SK-N-SH treated with all-trans-retinoic acid at 6 μM for 48 hours (cell line): ENCODE data around the gene DPP10.

Experiments used
- ATAC-seq: fragments of 200-7000 bp; cut with Tn5 transposase; 3 replicates; pipeline ENCODE4 v1.9.1; 2020; ENCODE audit warnings: mild to moderate bottlenecking, moderate library complexity
- ARNTL ChIP-seq: fragments of 450-650 bp; formaldehyde crosslinking; IDR thresholded peaks from 2 replicates; pipeline ENCODE4 v1.5.0; 2020; ENCODE audit warnings: low read depth, mild to moderate bottlenecking, moderate library complexity, borderline replicate concordance
- BACH2 ChIP-seq: fragments of 250-450 bp; sonication (Bioruptor Pico); IDR thresholded peaks from 2 replicates; pipeline ENCODE4 v1.9.0; 2021; ENCODE audit warnings: mild to moderate bottlenecking, borderline replicate concordance
- CSDC2 ChIP-seq: fragments of 250-450 bp; sonication (Bioruptor Pico); IDR thresholded peaks from 2 replicates; pipeline ENCODE4 v1.5.0; 2020; ENCODE audit warnings: mild to moderate bottlenecking, moderate library complexity
- ESRRG ChIP-seq: fragments of 250-450 bp; sonication (Bioruptor Pico); IDR thresholded peaks from 2 replicates; pipeline ENCODE4 v1.6.1; 2021; ENCODE audit warnings: mild to moderate bottlenecking
- GLIS3 ChIP-seq: fragments of 250-450 bp; sonication (Bioruptor Pico); IDR thresholded peaks from 2 replicates; pipeline ENCODE4 v1.5.0; 2020; ENCODE audit warnings: mild to moderate bottlenecking, moderate library complexity
- ISL1 ChIP-seq: fragments of 250-450 bp; sonication (Bioruptor Pico); IDR thresholded peaks from 2 replicates; pipeline ENCODE4 v2.1.2; 2022; ENCODE audit warnings: mild to moderate bottlenecking, moderate library complexity
- OSR1 ChIP-seq: fragments of 250-450 bp; sonication (Bioruptor Pico); IDR thresholded peaks from 2 replicates; pipeline ENCODE4 v1.8.0; 2022; ENCODE audit warnings: moderate library complexity, mild to moderate bottlenecking, inconsistent platforms
- PPARA ChIP-seq: fragments of 250-450 bp; sonication (Bioruptor Pico); IDR thresholded peaks from 2 replicates; pipeline ENCODE4 v1.5.0; 2020; ENCODE audit warnings: mild to moderate bottlenecking, borderline replicate concordance
- RARB ChIP-seq: fragments of 250-450 bp; sonication (Bioruptor Pico); IDR thresholded peaks from 2 replicates; pipeline ENCODE4 v1.8.0; 2021; ENCODE audit warnings: mild to moderate bottlenecking, moderate library complexity
- SNAI2 ChIP-seq: fragments of 250-450 bp; sonication (Bioruptor Pico); IDR thresholded peaks from 2 replicates; pipeline ENCODE4 v1.5.0; 2020; ENCODE audit warnings: mild to moderate bottlenecking, moderate library complexity
- TCF4 ChIP-seq: fragments of 250-450 bp; sonication (Bioruptor Pico); IDR thresholded peaks from 2 replicates; pipeline ENCODE4 v1.8.0; 2021; ENCODE audit warnings: mild to moderate bottlenecking, moderate library complexity, borderline replicate concordance
- TOX ChIP-seq: fragments of 250-450 bp; sonication (Bioruptor Pico); IDR thresholded peaks from 2 replicates; pipeline ENCODE4 v1.8.0; 2021; ENCODE audit warnings: mild to moderate bottlenecking, moderate library complexity, borderline replicate concordance
- ZC3H10 ChIP-seq: fragments of 250-450 bp; sonication (Bioruptor Pico); IDR thresholded peaks from 2 replicates; pipeline ENCODE4 v1.5.1; 2021; ENCODE audit warnings: mild to moderate bottlenecking, moderate library complexity
- ZFP3 ChIP-seq: fragments of 250-450 bp; sonication (Bioruptor Pico); IDR thresholded peaks from 2 replicates; pipeline ENCODE4 v1.5.0; 2020; ENCODE audit warnings: mild to moderate bottlenecking, moderate library complexity
- ZFP30 ChIP-seq: fragments of 450-650 bp; formaldehyde crosslinking; IDR thresholded peaks from 2 replicates; pipeline ENCODE4 v1.5.0; 2022; ENCODE audit warnings: mild to moderate bottlenecking, moderate library complexity
- ZNF565 ChIP-seq: fragments of 450-650 bp; formaldehyde crosslinking; conservative IDR thresholded peaks from 2 replicates; pipeline ENCODE4 v1.5.0; 2020; ENCODE audit warnings: low read depth, mild to moderate bottlenecking, moderate library complexity
- ZNF70 ChIP-seq: fragments of 450-650 bp; formaldehyde crosslinking; IDR thresholded peaks from 2 replicates; pipeline ENCODE4 v1.5.0; 2020; ENCODE audit warnings: mild to moderate bottlenecking, moderate library complexity
- ZNF8 ChIP-seq: fragments of 450-650 bp; formaldehyde crosslinking; IDR thresholded peaks from 2 replicates; pipeline ENCODE4 v1.5.0; 2020; ENCODE audit warnings: mild to moderate bottlenecking, moderate library complexity
- TF ChIP-seq, protein P1 (sequence below): fragments of 250-450 bp; sonication (Bioruptor Pico); IDR thresholded peaks from 2 replicates; pipeline ENCODE4 v1.8.0; 2020; ENCODE audit warnings: mild to moderate bottlenecking, moderate library complexity, borderline replicate concordance
- TF ChIP-seq, protein P2 (sequence below): fragments of 250-450 bp; sonication (Bioruptor Pico); IDR thresholded peaks from 2 replicates; pipeline ENCODE4 v1.5.0; 2020; ENCODE audit warnings: mild to moderate bottlenecking, moderate library complexity
- TF ChIP-seq, protein P3 (sequence below): fragments of 250-450 bp; sonication (Bioruptor Pico); IDR thresholded peaks from 2 replicates; pipeline ENCODE4 v1.5.1; 2021; ENCODE audit warnings: mild to moderate bottlenecking, moderate library complexity
- TF ChIP-seq, protein P4 (sequence below): fragments of 250-450 bp; sonication (Bioruptor Pico); IDR thresholded peaks from 2 replicates; pipeline ENCODE4 v1.5.1; 2020; ENCODE audit warnings: low read depth, mild to moderate bottlenecking, moderate library complexity
- TF ChIP-seq, protein P5 (sequence below): fragments of 250-450 bp; sonication (Bioruptor Pico); IDR thresholded peaks from 2 replicates; pipeline ENCODE4 v1.8.0; 2021; ENCODE audit warnings: low read depth, mild to moderate bottlenecking, moderate library complexity, borderline replicate concordance

DPP10 gene

DNA sequence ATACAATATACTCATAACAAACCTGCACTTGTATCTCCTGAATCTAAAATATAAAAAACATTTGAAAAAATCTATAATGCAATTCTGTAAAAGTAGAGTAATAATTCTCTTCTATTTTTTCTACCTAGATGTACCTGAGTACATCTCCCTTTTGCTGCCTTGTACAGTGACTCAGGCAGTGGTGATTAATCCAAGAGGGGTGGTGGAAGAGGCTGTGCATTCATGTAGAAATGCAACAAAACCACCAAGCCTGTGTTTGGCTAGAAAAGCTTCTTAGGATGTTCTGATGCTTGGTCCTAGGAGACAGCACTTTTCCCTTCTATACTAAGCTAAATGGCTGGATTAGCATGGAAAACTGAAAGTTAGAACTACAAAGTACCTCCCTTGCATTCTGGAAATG, 245.8 kb downstream of the DPP10 start:
- TF ChIP-seq ISL1 (CRISPR knock-in tag) (no peak), ESRRG (CRISPR knock-in tag) (no peak), TOX (CRISPR knock-in tag) (no peak), TCF4 (CRISPR knock-in tag) (no peak), OSR1 (CRISPR knock-in tag) (no peak), ZNF8 (CRISPR knock-in tag) (no peak), ZFP30 (CRISPR knock-in tag) (no peak), PPARA (CRISPR knock-in tag) (no peak), ARNTL (CRISPR knock-in tag) (no peak), ZC3H10 (CRISPR knock-in tag) (no peak), RARB (no peak), CSDC2 (no peak), ZNF70 (CRISPR knock-in tag) (no peak), GLIS3 (CRISPR knock-in tag) (no peak), SNAI2 (CRISPR knock-in tag) (no peak), BACH2 (no peak)
- TF ChIP-seq, protein P1, sequence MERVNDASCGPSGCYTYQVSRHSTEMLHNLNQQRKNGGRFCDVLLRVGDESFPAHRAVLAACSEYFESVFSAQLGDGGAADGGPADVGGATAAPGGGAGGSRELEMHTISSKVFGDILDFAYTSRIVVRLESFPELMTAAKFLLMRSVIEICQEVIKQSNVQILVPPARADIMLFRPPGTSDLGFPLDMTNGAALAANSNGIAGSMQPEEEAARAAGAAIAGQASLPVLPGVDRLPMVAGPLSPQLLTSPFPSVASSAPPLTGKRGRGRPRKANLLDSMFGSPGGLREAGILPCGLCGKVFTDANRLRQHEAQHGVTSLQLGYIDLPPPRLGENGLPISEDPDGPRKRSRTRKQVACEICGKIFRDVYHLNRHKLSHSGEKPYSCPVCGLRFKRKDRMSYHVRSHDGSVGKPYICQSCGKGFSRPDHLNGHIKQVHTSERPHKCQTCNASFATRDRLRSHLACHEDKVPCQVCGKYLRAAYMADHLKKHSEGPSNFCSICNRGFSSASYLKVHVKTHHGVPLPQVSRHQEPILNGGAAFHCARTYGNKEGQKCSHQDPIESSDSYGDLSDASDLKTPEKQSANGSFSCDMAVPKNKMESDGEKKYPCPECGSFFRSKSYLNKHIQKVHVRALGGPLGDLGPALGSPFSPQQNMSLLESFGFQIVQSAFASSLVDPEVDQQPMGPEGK: no peak
- TF ChIP-seq, protein P2, sequence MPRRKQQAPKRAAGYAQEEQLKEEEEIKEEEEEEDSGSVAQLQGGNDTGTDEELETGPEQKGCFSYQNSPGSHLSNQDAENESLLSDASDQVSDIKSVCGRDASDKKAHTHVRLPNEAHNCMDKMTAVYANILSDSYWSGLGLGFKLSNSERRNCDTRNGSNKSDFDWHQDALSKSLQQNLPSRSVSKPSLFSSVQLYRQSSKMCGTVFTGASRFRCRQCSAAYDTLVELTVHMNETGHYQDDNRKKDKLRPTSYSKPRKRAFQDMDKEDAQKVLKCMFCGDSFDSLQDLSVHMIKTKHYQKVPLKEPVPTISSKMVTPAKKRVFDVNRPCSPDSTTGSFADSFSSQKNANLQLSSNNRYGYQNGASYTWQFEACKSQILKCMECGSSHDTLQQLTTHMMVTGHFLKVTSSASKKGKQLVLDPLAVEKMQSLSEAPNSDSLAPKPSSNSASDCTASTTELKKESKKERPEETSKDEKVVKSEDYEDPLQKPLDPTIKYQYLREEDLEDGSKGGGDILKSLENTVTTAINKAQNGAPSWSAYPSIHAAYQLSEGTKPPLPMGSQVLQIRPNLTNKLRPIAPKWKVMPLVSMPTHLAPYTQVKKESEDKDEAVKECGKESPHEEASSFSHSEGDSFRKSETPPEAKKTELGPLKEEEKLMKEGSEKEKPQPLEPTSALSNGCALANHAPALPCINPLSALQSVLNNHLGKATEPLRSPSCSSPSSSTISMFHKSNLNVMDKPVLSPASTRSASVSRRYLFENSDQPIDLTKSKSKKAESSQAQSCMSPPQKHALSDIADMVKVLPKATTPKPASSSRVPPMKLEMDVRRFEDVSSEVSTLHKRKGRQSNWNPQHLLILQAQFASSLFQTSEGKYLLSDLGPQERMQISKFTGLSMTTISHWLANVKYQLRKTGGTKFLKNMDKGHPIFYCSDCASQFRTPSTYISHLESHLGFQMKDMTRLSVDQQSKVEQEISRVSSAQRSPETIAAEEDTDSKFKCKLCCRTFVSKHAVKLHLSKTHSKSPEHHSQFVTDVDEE (CRISPR knock-in tag): no peak
- TF ChIP-seq, protein P3, sequence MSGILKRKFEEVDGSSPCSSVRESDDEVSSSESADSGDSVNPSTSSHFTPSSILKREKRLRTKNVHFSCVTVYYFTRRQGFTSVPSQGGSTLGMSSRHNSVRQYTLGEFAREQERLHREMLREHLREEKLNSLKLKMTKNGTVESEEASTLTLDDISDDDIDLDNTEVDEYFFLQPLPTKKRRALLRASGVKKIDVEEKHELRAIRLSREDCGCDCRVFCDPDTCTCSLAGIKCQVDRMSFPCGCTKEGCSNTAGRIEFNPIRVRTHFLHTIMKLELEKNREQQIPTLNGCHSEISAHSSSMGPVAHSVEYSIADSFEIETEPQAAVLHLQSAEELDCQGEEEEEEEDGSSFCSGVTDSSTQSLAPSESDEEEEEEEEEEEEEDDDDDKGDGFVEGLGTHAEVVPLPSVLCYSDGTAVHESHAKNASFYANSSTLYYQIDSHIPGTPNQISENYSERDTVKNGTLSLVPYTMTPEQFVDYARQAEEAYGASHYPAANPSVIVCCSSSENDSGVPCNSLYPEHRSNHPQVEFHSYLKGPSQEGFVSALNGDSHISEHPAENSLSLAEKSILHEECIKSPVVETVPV (CRISPR knock-in tag): no peak
- TF ChIP-seq, protein P4, sequence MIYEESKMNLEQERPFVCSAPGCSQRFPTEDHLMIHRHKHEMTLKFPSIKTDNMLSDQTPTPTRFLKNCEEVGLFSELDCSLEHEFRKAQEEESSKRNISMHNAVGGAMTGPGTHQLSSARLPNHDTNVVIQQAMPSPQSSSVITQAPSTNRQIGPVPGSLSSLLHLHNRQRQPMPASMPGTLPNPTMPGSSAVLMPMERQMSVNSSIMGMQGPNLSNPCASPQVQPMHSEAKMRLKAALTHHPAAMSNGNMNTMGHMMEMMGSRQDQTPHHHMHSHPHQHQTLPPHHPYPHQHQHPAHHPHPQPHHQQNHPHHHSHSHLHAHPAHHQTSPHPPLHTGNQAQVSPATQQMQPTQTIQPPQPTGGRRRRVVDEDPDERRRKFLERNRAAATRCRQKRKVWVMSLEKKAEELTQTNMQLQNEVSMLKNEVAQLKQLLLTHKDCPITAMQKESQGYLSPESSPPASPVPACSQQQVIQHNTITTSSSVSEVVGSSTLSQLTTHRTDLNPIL: no peak

DNA sequence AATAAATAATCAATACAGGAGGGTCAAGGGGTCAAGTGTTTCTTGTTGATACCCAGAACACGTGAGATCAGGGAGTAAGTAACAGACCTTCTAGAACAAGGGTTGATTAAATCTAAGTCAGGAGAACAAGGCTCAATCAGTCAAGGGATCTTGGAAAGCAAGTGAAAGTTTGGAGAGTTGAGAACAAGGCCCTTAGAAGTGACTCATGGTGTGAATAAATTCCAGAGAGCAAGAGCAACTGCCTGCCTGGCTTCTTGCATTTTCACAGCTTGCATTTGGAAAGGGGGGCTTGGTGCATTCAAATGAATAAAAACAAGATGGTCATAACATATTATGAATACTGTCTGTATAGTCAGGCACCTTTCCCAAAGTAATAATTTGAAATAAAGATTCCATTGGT, 256.1 kb downstream of the DPP10 start:
- no peak for ATAC-seq
- TF ChIP-seq, protein P1: no peak
- TF ChIP-seq ESRRG (CRISPR knock-in tag) (no peak), CSDC2 (no peak), RARB (no peak), ZNF70 (CRISPR knock-in tag) (no peak), OSR1 (CRISPR knock-in tag) (no peak), ZFP3 (CRISPR knock-in tag) (no peak), ARNTL (CRISPR knock-in tag) (no peak), BACH2 (no peak), ZFP30 (CRISPR knock-in tag) (no peak), SNAI2 (CRISPR knock-in tag) (no peak), ZNF565 (CRISPR knock-in tag) (no peak), PPARA (CRISPR knock-in tag) (no peak)
- TF ChIP-seq, protein P5, sequence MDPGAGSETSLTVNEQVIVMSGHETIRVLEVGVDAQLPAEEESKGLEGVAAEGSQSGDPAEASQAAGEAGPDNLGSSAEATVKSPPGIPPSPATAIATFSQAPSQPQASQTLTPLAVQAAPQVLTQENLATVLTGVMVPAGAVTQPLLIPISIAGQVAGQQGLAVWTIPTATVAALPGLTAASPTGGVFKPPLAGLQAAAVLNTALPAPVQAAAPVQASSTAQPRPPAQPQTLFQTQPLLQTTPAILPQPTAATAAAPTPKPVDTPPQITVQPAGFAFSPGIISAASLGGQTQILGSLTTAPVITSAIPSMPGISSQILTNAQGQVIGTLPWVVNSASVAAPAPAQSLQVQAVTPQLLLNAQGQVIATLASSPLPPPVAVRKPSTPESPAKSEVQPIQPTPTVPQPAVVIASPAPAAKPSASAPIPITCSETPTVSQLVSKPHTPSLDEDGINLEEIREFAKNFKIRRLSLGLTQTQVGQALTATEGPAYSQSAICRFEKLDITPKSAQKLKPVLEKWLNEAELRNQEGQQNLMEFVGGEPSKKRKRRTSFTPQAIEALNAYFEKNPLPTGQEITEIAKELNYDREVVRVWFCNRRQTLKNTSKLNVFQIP (CRISPR knock-in tag): no peak
- TF ChIP-seq, protein P4: no peak

More for the DNA sequence above, 245.8 kb downstream of the DPP10 start:
- no peak for ATAC-seq
